GM18519 (cell line): ENCODE data around the gene ZNF784.

Experiments used
- ATAC-seq: cut with Tn5 transposase; IDR thresholded peaks from one replicate; pipeline ENCODE4 v1.9.1; 2021; ENCODE audit warnings: mild to moderate bottlenecking, moderate library complexity; ENCODE audit not compliant: unreplicated experiment, low FRiP score

Gene ZNF784

DNA sequence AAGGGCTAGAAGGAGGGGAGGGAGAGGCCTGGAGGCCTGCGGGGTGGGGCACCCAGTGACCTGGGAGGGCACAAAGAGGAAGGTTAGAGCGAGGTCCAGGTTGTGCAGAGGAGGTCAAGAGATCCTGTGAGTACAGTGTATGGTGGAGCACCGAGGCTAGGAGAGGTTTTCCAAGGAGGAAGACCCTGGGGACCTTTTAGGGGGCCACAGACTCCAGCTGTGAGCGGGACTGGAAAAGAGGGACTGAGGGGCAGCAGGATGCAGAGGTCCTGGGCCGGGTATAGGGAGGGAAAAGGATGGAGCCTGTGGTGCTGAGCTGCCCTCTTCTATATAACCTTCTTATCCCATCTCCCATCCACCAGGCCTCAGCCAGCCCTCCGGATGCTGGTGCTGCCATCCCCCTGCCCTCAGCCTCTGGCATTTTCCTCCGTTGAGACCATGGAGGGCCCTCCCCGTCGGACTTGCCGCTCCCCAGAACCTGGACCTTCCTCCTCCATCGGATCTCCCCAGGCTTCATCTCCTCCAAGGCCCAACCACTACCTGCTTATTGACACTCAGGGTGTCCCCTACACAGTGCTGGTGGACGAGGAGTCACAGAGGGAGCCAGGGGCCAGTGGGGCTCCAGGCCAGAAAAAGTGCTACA is 19.9 kb upstream of the ZNF784 start:
- ATAC-seq: no peak

DNA sequence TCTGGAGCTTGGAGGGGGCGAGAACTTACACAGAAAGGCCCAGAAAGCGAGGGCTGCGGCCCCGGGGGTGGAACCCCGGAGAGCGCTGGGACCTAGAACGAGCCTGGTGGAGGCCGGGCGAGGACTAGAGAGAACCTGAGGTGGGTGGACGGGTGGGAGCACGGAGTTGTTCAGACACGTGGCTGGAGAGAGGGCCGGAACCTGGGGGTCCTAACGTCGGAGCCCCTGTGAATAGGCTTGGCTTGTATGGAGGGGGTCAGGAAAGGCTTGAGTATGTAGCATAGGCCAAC is 19.5 kb upstream of the ZNF784 start:
- no peak for ATAC-seq

DNA sequence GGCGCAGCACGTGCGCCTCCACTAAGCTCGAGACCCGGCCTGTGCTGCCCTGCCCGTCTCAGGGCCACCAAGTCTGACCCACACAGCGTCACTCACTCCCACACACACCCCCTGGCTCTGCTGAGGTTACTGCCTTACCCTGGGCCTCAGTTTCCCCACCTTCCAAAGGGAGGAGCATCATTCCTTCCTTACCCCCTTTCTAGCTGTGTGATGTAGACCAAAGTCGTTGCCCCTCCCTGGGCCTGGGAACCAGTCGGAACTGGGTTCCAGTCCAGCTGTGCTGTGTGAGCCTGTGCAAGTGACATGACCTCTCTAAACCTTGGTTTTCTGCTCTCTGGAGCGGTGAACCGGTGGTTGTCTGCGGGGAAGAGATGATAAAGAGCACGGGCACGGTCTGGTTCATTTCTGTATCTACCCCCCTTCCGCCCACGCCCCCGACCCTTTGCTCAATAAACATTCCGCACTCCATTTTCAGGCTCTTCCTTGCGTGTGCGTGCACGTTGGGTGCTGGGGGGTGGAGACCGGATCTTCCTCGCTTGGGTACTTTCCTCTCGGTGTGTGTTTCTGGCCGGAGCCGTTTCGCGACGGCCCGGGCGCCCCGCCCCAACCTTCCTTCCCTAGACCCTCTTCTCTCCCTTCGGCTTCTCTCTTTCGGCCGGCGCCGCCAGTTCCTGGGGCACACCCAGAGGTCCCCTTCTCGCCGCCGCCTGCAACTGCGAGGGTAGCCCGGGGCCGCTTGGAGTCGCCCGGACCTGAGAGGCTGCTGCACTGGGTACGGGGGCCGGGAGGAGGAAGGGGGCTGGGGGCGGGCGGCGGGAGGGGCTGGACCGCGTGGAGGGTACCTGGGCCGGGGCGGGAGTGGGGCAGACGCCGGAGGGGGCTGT is 18.9 kb upstream of the ZNF784 start, which contains the start of gene ZNF581:
Gene ZNF581, plus strand, starts transcription at position 647 of the 884 bp plus-strand sequence. CDS start 923 bp downstream, outside the sequence.
- no peak for ATAC-seq

DNA sequence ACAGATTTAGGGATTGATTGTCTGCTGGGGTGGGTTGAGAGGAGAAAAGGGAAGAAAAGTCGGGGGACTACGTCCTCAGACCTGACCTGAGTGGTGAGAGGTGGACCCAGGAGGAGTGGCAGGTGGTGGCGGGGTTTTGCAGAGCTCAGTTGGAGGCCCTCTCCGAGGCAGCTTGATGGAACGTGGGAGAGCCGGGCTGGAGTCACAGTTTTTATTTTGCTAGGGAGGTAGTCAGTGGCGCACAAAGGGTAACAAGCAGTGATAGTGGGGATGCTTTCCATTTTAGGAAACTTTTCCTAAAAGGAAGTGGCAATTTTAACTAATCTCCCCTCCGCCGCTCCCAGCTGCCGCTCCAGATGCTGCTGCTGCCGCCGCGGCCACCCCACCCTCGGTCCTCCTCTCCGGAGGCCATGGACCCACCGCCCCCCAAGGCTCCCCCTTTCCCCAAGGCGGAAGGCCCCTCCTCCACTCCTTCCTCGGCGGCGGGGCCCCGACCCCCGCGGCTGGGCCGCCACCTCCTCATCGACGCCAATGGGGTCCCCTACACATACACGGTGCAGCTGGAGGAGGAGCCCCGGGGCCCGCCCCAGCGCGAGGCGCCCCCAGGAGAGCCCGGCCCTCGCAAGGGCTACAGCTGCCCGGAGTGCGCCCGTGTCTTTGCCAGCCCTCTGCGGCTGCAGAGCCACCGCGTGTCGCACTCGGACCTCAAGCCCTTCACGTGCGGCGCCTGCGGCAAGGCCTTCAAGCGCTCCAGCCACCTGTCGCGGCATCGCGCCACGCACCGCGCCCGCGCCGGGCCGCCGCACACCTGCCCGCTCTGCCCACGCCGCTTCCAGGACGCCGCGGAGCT is 18.0 kb upstream of the ZNF784 start:
- ATAC-seq: no peak

DNA sequence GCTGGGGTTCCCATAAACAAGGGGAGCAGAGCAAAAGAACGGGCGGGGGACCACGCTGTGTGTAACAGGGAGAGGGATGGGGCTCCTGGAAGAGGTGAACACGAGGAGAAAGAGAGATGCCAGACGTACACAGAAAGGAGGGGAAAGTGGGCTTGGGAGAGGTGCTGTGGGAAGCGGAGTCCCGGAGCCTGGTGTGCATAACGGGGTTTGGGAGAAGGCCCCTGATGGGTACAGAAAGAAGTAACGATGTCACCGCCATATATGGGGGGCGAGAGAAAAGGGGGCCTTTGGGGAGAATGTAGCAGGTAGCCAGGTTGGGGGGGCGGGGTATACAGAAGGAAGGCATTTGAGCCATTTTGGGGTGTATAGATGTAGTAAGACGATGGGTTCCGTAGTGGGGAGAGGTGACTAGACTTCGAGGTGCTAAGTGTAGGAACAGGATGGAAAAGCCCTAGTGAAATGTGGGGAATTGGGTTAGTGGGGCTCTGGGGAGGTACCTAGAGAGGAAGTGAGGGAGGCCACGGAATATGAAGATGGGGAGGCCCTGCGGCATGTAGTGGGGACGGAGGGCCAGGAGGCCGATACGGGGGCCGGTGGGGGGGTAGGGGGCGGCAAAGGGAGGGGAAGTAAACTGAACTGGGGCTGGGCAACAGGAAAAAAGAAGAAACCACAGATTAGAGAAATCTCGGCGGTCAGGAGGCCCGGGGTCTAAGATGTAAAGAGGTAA is 17.2 kb upstream of the ZNF784 start:
- no peak for ATAC-seq

DNA sequence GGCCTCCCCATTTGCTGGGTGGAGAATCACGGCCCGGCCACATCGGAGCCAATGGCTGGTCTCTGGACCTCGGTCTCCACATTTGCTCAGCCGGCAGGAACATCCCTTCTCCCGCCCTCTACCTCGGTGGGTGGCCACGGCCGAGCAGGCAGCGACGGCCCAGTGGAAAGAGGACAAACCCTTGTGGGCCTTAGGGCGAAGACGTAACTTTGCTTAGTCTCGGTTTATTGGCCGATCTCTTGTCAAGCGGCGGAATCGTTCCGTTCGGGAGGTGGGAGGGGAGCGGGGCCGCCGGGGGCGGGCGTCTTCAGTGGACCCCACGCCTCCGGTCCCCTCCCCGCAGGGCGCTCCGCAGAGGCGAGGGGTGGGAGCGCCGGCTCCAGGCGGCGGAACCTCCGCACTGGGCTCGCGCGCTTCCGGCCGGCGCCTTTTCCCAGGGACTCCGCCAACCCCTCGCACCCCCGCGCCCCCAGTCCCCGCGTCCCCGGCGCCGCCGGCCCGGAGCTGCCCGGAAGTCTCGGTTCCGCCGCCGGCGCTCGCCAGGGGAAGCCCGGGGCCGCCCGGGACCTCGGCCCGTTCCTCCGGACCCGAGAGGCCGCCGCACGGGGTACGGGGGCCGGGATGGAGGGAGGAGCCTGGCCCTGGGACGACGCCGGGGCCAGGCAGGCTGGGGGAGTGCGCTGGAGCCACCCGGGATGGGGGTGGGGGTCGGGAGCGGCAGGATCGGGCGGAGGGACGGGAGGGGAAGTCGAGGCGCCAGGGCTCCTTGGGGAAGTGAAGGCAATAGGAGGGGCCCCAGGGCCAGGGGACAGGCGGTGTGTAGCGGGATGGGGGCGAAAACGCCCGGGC is 16.4 kb upstream of the ZNF784 start, which contains the start of gene ZNF580:
Gene ZNF580, plus strand, starts transcription at position 426 of the 849 bp plus-strand sequence. CDS start 1,507 bp downstream, outside the sequence.
- ATAC-seq: no peak

DNA sequence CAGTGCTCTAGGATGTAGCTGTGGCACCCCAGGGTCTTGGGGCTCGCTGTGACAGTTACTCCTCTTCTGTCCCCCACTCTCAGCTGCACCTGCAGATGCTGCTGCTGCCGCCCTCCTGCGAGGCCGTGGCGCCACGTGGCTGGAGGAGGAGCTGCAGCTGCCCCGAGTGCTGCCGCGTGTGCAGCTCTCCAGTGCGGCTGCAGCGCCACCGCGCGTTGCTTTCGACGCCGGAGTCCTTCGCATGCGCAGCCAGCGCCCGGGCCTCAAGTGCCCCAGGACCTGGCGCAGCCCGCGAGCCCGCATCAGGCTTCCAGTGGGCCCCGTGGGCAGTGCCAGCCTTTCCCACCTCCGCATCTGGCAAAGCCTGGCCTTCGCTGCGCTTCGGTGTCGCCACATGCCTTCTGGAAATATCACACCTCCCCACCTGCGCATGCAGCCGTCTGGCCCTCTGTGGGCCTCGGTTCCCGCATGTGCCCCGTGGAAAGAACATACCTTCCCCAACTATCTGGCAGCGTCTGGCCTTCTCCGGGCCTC is 15.7 kb upstream of the ZNF784 start:
- ATAC-seq: no peak

DNA sequence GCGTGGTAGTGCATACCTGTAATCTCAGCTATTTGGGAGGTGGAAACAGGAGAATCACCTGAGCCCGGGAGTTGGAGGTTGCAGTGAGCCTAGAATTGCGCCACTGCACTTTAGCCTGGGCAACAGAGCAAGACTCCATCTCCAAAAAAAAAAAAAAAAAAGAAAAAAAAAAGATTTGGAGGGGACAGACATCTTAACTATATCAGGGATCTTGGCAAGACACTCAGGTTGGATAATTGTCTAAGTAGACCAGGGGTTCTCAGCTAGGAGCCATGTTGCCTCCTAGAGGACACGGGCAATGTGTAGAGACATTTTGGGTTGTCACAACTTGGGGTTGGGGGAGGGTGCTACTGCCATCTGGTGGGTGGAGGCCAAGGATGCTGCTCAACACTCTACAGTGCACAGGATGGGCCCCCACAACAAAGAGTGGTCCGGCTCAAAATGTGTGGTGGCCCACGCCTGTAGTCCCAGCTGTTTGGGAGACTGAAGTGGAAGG is 14.5 kb upstream of the ZNF784 start:
- ATAC-seq: no peak

DNA sequence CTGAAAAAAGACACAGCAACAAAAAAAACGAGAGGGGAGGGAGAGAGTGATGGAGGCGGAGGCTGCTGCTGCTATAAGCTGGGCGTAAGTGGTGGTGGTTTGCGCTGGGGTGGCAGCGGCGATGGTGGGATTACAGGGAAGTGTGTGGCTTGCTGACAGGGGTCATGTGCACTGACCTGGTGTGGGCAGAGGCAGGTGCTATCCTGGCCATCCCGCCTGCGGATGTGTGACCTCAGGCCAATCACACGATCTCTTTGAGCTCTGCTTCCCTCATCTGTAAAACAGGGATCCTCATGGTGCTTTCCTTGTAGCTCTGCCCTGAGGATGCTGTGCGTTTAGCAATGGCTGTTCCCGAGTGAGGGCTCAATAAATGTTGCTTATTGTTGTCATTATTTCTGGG is 13.2 kb upstream of the ZNF784 start:
- no peak for ATAC-seq

DNA sequence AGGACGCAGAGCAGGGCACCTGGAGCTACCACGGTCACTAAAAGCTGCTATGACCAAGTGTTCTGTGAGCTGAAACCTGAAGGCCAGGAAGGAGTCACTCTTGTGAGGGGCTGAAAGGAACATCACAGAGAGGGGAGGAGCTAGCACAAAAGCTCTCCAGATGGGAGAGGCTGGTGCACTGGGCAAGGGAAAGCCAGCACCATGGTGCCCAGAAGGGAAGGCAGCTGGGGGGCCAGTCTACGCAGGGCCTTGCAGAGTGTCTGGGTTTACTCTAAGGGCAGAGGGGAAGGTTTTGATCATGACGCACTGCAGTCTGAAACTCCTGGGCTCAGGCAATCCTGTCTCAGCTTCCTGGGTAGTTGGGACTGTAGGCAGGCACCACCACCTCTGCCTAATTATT is 12.4 kb upstream of the ZNF784 start:
- ATAC-seq: no peak

DNA sequence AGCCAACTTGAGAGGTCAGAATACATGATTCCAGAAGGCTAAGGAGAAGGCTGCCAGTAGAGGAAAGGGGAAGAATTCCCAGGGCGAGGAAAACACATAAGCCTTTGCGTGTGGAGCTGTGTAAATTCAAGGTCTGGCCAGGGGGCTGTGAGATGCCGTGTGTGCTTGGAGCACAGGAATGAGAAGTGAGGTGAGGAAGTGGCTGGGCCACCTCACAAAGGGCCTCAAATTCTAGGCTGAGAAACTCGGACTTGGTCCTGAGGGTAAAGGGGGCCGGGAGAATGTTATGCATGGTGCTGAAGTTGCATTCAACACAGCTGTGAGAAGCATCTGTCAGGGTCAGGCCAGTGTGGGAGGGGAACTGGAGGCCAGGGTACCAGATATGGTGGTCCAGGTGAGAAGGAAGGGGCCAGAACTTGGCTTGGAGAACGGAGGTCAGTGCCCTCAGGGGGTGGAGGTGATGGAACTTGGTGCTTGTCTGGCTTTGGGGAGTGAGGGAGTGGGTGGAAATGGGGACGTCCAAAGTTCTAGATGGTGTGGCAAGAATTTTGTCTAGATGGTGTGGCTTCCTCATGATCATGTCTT is 11.6 kb upstream of the ZNF784 start:
- ATAC-seq: no peak

DNA sequence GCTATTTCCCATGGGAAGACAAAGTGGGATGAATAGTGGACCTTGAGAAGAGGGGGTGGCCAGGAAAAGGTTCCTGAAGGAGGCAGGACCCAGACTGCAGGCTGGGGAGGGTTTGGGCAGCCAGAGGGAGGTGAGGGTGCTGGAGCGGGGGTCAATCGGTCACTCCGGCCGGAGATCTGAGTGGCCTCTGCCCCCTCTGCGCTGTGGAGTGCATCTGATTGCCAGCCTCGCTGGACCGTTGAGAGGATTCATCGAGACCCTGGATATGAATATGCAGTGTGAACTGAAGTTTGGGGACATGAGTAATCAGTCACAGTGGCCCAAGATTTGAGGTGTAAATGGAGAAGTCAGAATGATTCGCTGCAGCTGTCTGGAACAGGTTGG is 11.0 kb upstream of the ZNF784 start:
- no peak for ATAC-seq

DNA sequence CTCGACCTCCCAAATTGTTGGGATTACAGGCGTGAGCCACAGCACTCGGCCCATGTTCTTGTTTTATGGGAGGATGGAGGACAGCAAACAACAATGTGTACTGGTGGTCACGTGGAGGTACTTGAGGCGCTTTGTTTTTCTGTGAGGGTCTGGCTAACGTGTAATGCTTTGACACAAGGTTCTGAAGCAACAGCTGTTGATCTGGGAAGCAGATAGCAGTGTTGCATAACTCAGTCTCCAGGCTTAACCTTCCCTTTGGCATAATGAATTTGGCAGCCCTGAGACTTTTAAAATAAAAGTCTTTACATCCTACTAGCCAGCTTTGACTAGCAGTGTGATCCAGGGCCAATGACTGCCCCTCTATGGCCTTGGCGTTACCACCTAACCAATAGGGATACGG is 9.5 kb upstream of the ZNF784 start:
- no peak for ATAC-seq

DNA sequence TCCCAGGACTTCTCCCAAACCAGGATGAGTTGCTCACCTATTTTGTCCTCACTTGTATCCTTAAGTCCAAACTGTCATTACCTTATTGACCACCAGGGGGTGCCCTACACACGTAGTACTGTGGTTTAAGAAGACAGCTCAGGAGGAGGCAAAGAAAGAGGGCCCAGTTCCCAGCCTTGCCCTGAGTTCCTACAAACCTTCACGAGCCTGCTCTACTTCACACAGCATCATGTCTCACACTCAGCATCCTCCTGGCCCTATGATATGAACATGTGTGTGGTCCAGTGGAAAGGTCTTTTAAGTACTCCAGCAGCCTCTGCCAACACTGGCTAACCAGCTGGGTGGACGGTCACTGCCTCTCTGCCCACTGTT is 8.1 kb upstream of the ZNF784 start:
- ATAC-seq: no peak

DNA sequence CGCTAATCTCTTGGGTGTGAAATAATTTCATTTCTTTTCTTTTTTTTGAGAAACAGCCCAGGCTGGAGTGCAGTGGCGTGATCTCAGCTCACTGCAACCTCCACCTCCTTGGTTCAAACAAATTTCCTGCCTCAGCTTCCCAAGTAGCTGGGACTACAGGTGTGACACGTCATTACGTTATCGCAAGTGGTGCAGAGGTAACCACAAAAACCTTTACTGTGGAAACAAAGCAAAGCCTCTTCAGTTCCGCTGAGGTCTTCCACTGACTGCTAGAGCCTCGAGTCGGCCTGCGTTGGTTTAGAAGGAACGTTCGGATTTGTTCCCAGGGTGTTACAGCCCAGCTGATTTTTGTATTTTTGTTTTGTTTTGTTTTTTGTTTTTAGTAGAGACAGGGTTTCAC is 2.0 kb upstream of the ZNF784 start:
- ATAC-seq: no peak

DNA sequence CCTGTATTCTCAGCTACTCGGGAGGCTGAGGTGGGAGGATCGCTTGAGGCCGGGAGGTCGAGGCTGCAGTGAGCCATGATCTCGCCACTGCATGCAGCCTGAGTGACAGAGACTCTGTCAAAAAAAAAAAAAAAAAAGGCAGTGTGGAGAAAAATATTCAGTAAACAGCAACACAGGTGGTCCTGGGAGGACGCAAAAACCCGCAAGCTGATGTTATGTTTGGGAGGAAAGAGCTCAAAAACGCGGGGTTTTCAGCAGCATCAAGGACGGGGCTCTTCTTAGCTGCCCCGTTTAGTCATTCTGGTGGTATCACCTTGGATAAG is 599 bp upstream of the ZNF784 start:
- ATAC-seq: no peak

DNA sequence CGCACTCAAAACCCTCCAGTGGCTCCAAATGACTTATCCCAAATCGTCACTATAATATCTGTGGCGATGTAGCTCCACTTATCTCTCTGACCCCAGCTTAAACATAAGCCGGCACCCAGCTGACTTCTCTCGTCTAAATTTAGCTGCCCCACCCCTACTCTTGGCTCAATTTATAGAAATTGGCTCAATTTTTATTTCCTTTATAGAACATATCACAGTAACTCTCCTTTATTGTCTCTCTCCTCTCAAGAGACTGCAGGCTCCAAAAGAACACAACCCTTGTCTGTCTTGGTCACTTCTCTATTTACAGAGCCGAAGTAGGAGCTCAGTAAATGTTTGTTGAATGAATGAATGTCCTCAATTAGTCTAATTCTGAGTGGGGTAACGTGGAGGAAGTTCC is 805 bp downstream of the ZNF784 start:
- no peak for ATAC-seq

DNA sequence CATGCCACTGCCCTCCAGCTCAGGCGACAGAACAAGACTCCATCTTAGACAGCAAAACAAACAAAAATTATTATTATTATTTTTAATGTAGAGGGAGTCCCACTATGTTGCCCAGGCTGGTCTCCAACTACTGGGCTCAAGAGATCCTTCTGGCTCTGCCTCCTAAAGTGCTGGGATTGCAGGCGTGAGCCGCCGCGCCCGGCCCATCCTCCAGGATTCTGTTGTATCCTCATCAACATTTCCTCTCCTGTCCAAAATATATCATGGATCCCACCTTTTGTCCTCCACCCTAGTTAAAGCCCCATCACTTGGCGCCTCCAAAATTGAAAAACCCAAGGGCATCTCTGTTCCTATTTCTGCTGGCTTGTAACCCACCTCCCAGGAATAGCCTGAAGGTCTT is 1.2 kb downstream of the ZNF784 start:
- ATAC-seq: no peak
